HepG2 (cell line): ENCODE results near the gene ZNF20.

Experiments used
- ATF1 ChIP-seq: IDR thresholded peaks from 2 replicates; pipeline ENCODE4 v1.6.1; 2016; ENCODE audit warnings: mild to moderate bottlenecking, control low read depth
- CREB1 ChIP-seq, 2 experiments: fragments of 450-650 bp in 1 of 2; IDR thresholded peaks; 2 replicates each; pipeline ENCODE4 v1.6.1; 2016 to 2017; ENCODE audit warnings: control low read depth in 1 of 2, mild to moderate bottlenecking in 1 of 2, missing compliant biosample characterization in 1 of 2, missing genetic modification characterization in 1 of 2
- IRF2 ChIP-seq: IDR thresholded peaks from 2 replicates; pipeline ENCODE4 v1.6.1; 2018; ENCODE audit warnings: missing genetic modification reagents, missing compliant biosample characterization
- MAZ ChIP-seq, 2 experiments: sonication (generic) in 1 of 2; formaldehyde crosslinking in 1 of 2; IDR thresholded peaks; 2 replicates each; pipeline versions ENCODE4 v1.5.0 to v1.6.1; 2012 to 2020; ENCODE audit warnings: low read depth in 2 of 2, mild to moderate bottlenecking in 2 of 2, borderline replicate concordance in 1 of 2, improper control_type of control experiment in 1 of 2, low read length in 1 of 2, missing genetic modification reagents in 1 of 2, moderate library complexity in 1 of 2
- NFKBIZ ChIP-seq: IDR thresholded peaks from 2 replicates; pipeline ENCODE4 v1.6.1; 2018; ENCODE audit warnings: missing genetic modification reagents, missing compliant biosample characterization
- U2AF1 ChIP-seq: fragments of 200-400 bp; formaldehyde crosslinking; optimal IDR thresholded peaks from 2 replicates; pipeline ENCODE3; 2017; ENCODE audit warnings: mild to moderate bottlenecking, low read depth, low read length
- ZNF652 ChIP-seq: IDR thresholded peaks from 2 replicates; pipeline ENCODE4 v1.6.1; 2016; ENCODE audit warnings: low read depth, borderline replicate concordance

DNA sequence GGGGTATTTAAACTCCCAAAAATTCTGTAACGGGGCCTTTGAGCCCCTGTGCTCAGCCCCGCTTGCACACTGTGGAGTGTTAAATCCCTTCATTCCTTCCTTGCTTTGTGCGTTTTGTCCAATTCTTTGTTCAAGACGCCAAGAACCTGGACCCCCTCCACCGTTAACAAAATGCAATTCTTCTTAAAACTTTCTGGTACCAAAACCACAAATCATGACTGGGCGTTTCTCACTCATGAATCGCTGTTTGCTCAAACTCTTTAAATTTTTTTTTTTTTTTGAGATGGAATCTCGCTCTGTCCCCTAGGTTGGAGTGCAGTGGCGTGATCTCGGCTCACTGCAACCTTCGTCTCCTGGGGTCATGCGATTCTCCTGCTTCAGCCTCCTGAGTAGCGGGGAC is 881 bp downstream of the ZNF20 start:
- TF ChIP-seq U2AF1: no peak
- TF ChIP-seq NFKBIZ: no peak
- TF ChIP-seq CREB1 (IDR thresholded peaks at IDR 0.05): no peak
- TF ChIP-seq CREB1 (CRISPR knock-in tag; IDR thresholded peaks at IDR 0.05): no peak
- no peak for TF ChIP-seq ZNF652
- TF ChIP-seq ATF1 (CRISPR knock-in tag): no peak
- no peak for TF ChIP-seq IRF2 (CRISPR knock-in tag)
- TF ChIP-seq MAZ (IDR thresholded peaks at IDR 0.05; ENCODE audit: borderline replicate concordance, low read depth, low read length): no peak
- no peak for TF ChIP-seq MAZ (CRISPR knock-in tag; IDR thresholded peaks at IDR 0.05; ENCODE audit: low read depth)
